GM21717 (cell line): ENCODE measurements around the gene KY.

ENCODE experiments used
- ATAC-seq: cut with Tn5 transposase; IDR thresholded peaks from one replicate; pipeline ENCODE4 v1.9.1; 2021; ENCODE audit warnings: mild to moderate bottlenecking, moderate library complexity; ENCODE audit not compliant: unreplicated experiment

The KY gene

GRCh38 chr3:134650431-134651346 lies at the start of gene KY:
Gene KY, minus strand, starts transcription at chr3:134651022. Its CDS starts 62 bp downstream, at chr3:134650960.
- ATAC-seq = no peak

GRCh38 chr3:134699721-134700120 lies 48.9 kb upstream of the KY start:
- ATAC-seq = no peak

- ATAC-seq = no peak
Observed at GRCh38 chr3:134699141-134699711, 48.4 kb upstream of the KY start.

GRCh38 chr3:134697830-134698689 lies 47.2 kb upstream of the KY start:
- ATAC-seq = no peak

- no peak for ATAC-seq
Observed at GRCh38 chr3:134696155-134696554, 45.3 kb upstream of the KY start.

- no peak for ATAC-seq
Observed at GRCh38 chr3:134694946-134695543, 44.2 kb upstream of the KY start.

- no peak for ATAC-seq
Observed at GRCh38 chr3:134694466-134694865, 43.6 kb upstream of the KY start.

- ATAC-seq = no peak
Observed at GRCh38 chr3:134693804-134694203, 43.0 kb upstream of the KY start.

GRCh38 chr3:134693226-134693625 lies 42.4 kb upstream of the KY start:
- ATAC-seq = no peak

GRCh38 chr3:134690226-134690625 lies 39.4 kb upstream of the KY start:
- ATAC-seq = no peak

- no peak for ATAC-seq
Observed at GRCh38 chr3:134687642-134688041, 36.8 kb upstream of the KY start.

GRCh38 chr3:134685929-134686802 lies 35.3 kb upstream of the KY start:
- no peak for ATAC-seq

GRCh38 chr3:134682196-134682880 lies 31.5 kb upstream of the KY start:
- no peak for ATAC-seq

- ATAC-seq = no peak
Observed at GRCh38 chr3:134681522-134681900, 30.7 kb upstream of the KY start.

GRCh38 chr3:134680796-134681521 lies 30.1 kb upstream of the KY start:
- ATAC-seq = no peak

GRCh38 chr3:134677987-134678308 lies 27.1 kb upstream of the KY start:
- ATAC-seq = no peak

- no peak for ATAC-seq
Observed at GRCh38 chr3:134677196-134677986, 26.6 kb upstream of the KY start.

GRCh38 chr3:134675726-134676256 lies 25.0 kb upstream of the KY start:
- no peak for ATAC-seq
